ENCODE measurements around the gene WASF2. TPM values are rescaled to one million over a fixed set of nuclear protein-coding genes. Genes with fewer than 3 reads are reported as not detected.
"Not testable (repeated sequence)": the region's sequence is repeated elsewhere in the genome, so short reads cannot be mapped to it uniquely, and the experiment has no call there.

Gene WASF2
- total RNA-seq, 2 donors from 2014 or later = 97.7 to 144 TPM

- DNase-seq = no peak
- no peak for ATAC-seq
- intact Hi-C loops (cut with DNase I, micrococcal nuclease) = no loop called here
Observed at GRCh38 chr1:27469334-27469733, 20.6 kb downstream of the WASF2 start.

DNA sequence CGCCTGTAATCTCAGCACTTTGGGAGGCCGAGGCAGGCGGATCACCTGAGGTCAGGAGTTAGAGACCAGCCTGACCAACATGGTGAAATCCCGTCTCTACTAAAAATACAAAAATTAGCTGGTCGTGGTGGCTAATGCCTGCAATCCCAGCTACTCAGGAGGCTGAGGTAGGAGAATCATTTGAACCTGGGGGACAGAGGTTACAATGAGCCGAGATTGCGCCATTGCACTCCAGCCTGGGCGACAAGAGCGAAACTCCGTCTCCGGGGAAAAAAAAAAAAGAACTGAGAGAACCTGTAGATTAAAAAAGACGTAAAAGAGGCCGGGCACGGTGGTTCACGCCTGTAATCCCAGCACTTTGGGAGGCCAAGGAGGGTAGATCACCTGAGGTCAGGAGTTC lies 21.6 kb downstream of the WASF2 start:
- DNase-seq; intact Hi-C loops (cut with DNase I, micrococcal nuclease); ATAC-seq: not testable (repeated sequence)

DNA sequence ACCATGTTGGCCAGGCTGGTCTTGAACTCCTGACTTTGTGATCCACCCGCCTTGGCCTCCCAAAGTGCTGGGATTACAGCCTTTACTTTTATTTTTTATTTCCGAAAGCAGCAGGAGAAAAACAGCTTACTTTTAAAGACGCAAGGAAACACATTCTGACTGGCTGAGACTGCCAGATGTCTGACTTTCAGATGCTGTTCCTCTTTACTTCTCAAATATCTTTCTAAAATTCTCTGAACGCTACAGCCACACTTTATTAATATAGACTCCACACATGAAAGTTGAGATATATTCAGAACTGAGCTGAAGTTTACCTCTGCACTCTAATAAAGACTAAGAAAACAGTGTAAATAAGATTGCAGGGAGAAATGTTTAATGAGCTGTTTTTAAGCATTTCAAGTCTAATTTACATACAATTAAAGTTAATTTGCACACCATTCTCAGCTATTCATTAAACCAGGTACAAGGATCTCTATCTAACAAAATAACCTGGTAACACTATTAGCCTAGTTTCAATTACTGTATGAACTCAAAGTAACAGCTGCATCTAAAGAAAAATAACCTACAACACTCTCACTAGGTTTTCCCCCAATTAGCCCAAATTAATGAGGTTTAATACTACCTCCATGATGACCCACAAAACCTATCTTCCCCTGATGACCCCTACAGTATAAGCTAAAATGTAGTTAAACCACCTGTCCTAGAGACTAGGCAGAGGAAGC lies 24.9 kb downstream of the WASF2 start:
- no peak for DNase-seq
- intact Hi-C loops (cut with DNase I, micrococcal nuclease) = no loop called here
- ATAC-seq = no peak

GRCh38 chr1:27463916-27464315 lies 26.1 kb downstream of the WASF2 start:
- intact Hi-C loops (cut with DNase I, micrococcal nuclease); DNase-seq; ATAC-seq: not testable (repeated sequence)

- ATAC-seq; intact Hi-C loops (cut with DNase I, micrococcal nuclease); DNase-seq: not testable (repeated sequence)
Observed at GRCh38 chr1:27458521-27458920, 31.4 kb downstream of the WASF2 start.

- ATAC-seq = peak; percentile 84
- DNase-seq = no peak
- intact Hi-C loops (cut with DNase I, micrococcal nuclease) = no loop called here
Observed at GRCh38 chr1:27455139-27455811, 34.7 kb downstream of the WASF2 start.

DNA sequence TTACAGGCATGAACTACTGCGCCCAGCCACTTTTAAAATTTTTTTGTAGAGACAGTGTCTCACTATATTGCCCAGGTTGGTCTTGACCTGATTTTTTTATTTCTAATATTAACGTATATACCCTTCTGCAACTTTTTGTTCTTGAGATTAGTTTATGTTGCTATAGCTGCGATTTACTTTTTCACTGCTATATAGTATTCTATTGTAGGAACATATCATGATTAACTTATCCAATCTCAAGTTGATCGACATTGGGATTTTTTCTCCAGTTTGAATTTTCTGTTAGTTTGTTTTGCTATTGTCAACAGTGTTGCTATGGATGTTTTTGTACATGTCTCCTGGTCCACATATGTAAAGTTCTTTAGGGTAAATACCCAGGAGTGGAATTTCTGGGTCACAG lies 35.4 kb downstream of the WASF2 start:
- ATAC-seq = no peak
- DNase-seq = no peak
- intact Hi-C loops (cut with DNase I, micrococcal nuclease) = no loop called here

DNA sequence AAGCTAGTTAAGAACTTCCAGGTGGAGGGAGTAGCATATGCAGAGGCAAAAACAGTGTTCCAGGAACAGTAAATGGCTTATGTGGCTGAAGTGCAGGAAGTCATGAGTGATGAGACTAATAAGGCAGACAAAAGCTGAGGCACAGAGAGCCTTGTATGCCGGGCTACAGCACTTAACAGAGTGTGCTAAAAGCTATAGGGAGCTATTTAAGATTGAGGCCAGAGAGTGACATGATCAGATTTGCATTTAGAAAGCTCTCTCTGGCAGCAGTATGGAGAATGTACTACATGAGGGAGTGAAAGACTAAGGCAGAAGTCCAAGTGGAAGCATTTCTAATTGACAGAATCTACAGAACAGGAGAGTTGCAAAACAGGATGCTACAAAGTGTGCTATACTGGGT lies 38.6 kb downstream of the WASF2 start:
- ATAC-seq (no peak), DNase-seq (no peak)
- intact Hi-C loops (cut with DNase I, micrococcal nuclease) = no loop called here

- DNase-seq (no peak), ATAC-seq (peak; percentile 15)
- intact Hi-C loops (cut with DNase I, micrococcal nuclease) = no loop called here
Observed at GRCh38 chr1:27448982-27449381, 41.0 kb downstream of the WASF2 start.

- DNase-seq = peak in 1 of 2 donors; percentile 29
- ATAC-seq = peak; percentile 75
- intact Hi-C loops (cut with DNase I, micrococcal nuclease) = no loop called here
Observed at GRCh38 chr1:27447883-27448282, 42.1 kb downstream of the WASF2 start.

DNA sequence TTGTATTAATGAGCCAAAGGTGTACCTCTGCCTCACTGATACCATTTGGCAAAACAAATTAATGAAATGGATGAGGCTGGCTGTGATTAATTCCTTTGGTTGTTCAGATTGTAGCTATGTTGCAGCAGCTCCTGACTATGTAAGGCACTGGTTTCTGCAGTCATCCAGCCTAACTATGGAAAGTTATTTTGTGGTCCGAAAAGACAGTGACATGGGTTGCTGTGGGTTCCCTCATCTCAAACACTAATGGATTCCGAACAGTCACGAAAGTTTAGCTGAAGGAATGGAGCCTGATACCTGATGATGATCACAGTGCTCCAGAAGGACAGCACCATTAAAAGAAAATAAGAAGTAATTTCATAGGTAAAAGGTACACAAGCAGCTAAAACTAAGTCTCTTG lies 42.6 kb downstream of the WASF2 start:
- DNase-seq (no peak), ATAC-seq (no peak)
- intact Hi-C loops (cut with DNase I, micrococcal nuclease) = no loop called here

- ATAC-seq (no peak), DNase-seq (no peak)
- intact Hi-C loops (cut with DNase I, micrococcal nuclease) = no loop called here
Observed at GRCh38 chr1:27446496-27447020, 43.4 kb downstream of the WASF2 start.

DNA sequence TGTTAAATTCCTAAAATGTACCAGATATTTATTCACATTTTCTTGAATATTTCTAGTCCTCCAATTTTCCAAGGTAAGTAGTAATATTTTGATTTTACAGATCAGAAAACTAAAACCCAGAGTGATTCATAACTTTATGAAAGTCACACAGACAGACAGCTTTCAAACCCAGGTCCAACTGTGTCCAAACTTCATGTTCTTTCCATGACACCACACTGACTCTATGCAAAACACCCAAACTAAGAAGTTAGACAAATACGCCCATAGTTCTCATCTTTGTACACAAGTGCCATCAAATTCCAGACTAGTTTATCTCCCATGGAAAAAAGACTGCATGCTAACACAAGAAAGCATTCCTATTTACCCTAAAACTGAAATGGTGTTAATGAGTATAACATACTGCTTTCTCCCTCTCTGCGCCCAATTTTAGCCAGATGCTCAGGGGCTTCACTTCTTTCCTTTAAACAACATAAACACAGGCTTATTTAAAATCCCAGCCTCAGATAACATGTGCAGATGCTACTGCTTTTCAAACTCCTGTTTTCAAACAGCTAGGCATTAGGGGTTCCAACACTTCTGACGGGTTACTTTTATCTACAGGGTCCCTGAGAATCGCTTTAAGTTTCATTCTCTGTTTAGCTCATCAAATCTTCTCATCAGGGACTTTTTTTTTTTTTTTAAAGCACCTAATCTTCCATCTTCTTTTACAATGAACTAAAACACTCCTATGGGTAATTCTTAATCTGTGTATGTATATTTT lies 44.6 kb downstream of the WASF2 start:
- DNase-seq (no peak), ATAC-seq (no peak)
- intact Hi-C loops (cut with DNase I, micrococcal nuclease) = no loop called here

GRCh38 chr1:27444632-27445031 lies 45.3 kb downstream of the WASF2 start:
- ATAC-seq (no peak), DNase-seq (no peak)

DNA sequence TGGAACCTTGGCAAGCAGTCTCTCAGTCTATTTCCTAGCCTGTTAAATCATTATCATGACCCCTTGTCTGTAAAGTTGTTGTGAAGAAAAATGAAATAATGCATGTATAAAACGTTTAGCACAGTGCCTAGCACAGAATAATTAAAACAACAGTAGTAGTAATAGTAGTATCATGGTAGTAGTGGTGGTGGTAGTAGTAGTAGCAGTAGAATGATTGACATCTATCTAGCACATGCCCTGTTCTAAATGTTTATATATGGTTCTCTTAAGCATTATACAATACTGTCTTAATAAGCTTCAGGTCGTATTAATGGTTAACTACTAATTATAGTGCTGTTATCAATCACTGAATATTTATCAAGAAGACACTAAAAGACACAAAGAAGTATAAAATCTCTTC lies 50.8 kb downstream of the WASF2 start:
- no peak for DNase-seq
- intact Hi-C loops (cut with DNase I, micrococcal nuclease) = loop anchor here in 1 of 2 donors (10.0 kb wide), 1 partner anchor 46 kb away; no protein-coding TSS in a partner anchor
- ATAC-seq = no peak

More at GRCh38 chr1:27444632-27445031, 45.3 kb downstream of the WASF2 start:
- intact Hi-C loops (cut with DNase I, micrococcal nuclease) = no loop called here

- ATAC-seq (peak; percentile 27), DNase-seq (no peak)
- intact Hi-C loops (cut with DNase I, micrococcal nuclease) = loop anchor here in 1 of 2 donors (10.0 kb wide), 1 partner anchor 46 kb away; no protein-coding TSS in a partner anchor
Observed at GRCh38 chr1:27438621-27439061, 51.3 kb downstream of the WASF2 start.

DNA sequence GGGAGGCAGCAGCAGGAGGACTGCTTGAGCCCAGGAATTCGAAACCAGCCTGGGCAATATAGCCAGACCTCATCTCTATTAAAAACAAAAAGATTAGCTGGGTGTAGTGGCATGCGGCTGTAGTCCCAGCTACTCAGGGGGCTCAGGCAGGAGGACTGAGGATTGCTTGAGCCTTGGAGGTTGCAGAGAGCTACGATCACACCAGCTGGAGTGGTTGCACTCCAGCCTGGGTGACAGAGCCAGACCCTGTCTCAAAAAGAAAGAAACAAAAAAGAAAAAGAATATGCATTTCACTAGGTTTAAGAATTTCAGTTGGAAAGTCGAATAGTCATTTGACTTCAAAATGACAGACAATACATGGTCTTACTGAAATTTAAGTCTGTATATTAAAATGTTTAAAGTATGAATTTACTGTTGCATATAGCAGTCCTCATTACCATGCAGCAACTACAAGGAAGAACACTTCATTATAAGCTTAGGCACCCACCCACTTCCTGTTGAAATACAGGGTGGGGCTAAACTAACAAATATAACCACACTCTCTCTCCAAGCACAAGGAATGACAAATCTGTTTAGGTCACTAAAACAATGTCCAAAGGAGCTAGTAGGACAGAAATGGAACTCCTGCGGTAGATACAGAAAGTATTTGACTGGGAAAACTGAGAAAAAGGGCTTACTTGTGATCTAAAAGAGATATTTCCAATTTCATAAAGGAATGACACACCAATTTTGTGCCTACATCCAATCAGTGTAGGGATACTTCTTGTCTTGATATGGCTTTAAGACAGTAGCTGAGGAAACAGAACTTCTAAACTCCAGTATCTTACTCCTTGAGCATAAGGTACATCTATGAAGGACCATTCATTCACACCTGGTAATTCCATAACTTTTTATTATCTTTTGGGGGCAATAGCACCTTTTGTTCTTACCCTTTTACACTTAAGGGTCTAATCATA lies 53.5 kb downstream of the WASF2 start:
- intact Hi-C loops (cut with DNase I, micrococcal nuclease) = loop anchor here in 1 of 2 donors (10.0 kb wide), 1 partner anchor 48 kb away; no protein-coding TSS in a partner anchor

More for the DNA sequence above, 53.5 kb downstream of the WASF2 start:
- peak; percentile 93 for ATAC-seq
- peak in 1 of 2 donors; percentile 44 for DNase-seq
